GM12892 (cell line): ENCODE measurements around the gene SOX13.

Source experiments
- DNase-seq: peaks from one replicate; pipeline ENCODE4 v3.0.0; 2011; ENCODE audit not compliant: insufficient read length
- FAIRE-seq: peaks from 2 replicates; lab custom pipeline; 2011; peaks lifted over from hg19 to GRCh38; lab: Jason Lieb, UNC
- POLR2A ChIP-seq: IDR thresholded peaks from 2 replicates; pipeline ENCODE4 v1.6.1; 2011; ENCODE audit warnings: low read depth, low read length, control low read depth
- POLR2AphosphoS5 ChIP-seq: IDR thresholded peaks from 2 replicates; pipeline ENCODE4 v1.6.1; 2011; ENCODE audit warnings: low read depth, low read length, control low read depth
- TAF1 ChIP-seq: IDR thresholded peaks from 2 replicates; pipeline ENCODE4 v1.6.1; 2011; ENCODE audit warnings: low read depth, mild to moderate bottlenecking, control low read depth, low read length, borderline replicate concordance

The SOX13 gene

GRCh38 chr1:204130178-204130577, 57.3 kb downstream of the SOX13 start:
- TF ChIP-seq TAF1 (no peak), POLR2AphosphoS5 (no peak), POLR2A (no peak)
- DNase-seq (no peak), FAIRE-seq (no peak)

DNA sequence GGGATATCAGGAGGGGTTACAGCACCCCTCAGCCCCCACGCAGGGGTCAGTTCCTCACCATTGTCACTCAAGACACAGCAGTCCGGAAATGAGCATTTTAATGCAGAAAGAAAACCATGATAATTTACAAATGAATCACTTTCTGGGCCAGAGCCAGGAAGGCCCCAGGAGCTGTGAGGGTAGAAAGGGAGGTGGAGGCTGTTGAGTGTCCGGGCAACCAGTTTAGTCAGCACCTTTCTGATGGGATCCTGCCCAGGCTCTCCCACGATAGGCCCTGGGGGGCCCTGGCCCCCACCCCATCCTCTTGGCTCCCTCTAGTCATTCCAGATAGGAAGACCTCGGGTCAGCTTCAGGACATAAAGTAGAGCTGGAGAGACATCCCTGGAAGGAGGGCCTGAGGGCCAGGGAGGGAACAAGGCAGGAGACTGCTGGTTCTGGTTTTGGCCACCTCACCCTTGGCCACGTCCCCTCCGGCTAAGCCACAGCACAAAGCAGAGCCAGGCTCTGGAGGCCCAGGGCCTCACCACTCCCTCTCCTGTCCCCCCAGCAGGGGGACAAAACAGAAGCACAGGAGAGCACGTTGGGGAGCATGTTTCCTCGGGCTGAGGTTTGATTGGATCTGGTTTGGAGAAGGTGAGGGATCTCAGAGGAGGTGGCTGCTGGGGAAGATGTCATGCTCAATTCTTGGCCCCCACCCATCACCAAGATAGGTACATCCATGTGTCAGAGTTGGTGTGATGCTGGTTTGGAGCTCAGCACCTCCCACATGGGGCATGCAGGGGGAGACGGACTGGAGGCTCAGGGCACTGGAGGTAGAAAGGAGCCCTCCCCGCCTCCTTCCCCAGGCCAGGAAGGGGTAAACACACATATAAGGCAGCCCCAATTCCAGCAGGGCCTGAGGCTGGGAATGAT, 58.3 kb downstream of the SOX13 start:
- TF ChIP-seq POLR2A (no peak), POLR2AphosphoS5 (no peak), TAF1 (no peak)
- FAIRE-seq (no peak), DNase-seq (no peak)

DNA sequence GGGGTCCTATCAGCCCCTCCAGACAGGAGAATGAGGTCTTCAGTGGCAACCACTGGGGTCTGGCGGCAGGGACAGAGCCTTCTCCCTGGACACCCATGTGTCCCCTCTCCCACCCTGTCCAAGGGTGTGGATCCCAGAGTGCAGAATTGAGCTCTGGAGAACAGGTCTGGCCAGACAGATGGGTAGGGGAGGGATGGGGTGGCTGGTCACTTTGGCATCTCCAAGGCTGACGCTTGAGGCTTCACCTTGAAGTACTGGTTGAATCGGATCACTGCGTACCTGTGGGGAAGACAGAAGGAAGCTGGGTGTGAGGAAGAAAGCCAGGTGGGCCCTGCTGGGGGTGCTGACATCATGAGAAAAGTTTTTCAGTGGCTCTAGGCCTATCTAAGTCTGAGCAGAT, 59.1 kb downstream of the SOX13 start:
- TF ChIP-seq POLR2A (no peak), TAF1 (no peak), POLR2AphosphoS5 (no peak)
- DNase-seq = no peak
- no peak for FAIRE-seq

GRCh38 chr1:204132718-204133117, 59.8 kb downstream of the SOX13 start:
- FAIRE-seq (no peak), DNase-seq (no peak)
- TF ChIP-seq POLR2A (no peak), TAF1 (no peak), POLR2AphosphoS5 (no peak)

- FAIRE-seq = no peak
- TF ChIP-seq TAF1 (no peak), POLR2A (no peak), POLR2AphosphoS5 (no peak)
- no peak for DNase-seq
Observed at GRCh38 chr1:204134103-204134502, 61.2 kb downstream of the SOX13 start.

DNA sequence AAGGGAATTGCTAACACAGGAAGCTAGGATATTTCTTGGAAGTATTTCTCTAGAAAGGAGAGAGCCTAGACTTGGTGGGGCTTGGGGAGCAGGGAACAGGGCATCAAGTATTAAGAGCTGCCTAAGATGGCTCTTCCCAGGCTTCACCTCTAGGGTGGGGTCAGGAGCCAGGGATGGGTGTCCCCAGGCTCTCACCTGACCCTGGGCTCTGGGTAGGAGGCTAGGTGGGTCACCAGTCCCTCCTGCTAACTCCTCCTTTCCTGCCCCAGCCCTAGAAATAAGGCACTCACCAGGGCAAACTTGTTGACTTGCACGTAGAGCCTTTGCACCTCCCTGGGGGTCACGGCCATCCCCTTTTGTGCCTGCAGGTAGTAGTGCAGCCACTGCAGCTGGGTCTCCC, 63.9 kb downstream of the SOX13 start:
- DNase-seq = no peak
- no peak for FAIRE-seq
- TF ChIP-seq POLR2A (no peak), POLR2AphosphoS5 (no peak), TAF1 (no peak)

DNA sequence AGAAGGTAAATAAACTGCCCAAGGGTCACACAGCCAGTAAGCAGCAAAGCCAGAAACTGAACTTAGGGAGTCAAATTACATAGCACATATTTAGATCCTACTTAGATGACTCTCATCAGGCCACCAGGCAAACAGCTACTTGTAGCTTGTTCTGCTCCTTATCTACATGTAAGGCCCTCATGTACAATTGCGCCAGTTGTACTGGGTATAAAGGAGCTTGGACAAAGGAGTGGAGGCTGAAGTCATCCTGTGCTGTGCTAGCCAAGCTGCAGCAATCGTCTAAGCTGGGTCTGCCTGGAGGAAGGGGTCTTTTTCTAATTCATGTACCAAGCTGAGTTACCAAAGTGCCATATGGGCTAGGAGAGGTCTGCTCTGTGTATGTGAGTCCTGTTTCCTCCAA, 66.2 kb downstream of the SOX13 start:
- TF ChIP-seq POLR2AphosphoS5 = no peak
- TF ChIP-seq POLR2A = no peak
- DNase-seq = no peak
- no peak for FAIRE-seq

GRCh38 chr1:204139952-204140351, 67.0 kb downstream of the SOX13 start:
- TF ChIP-seq POLR2AphosphoS5 = no peak
- TF ChIP-seq TAF1 = no peak
- TF ChIP-seq POLR2A = no peak
- FAIRE-seq = no peak
- DNase-seq = no peak

DNA sequence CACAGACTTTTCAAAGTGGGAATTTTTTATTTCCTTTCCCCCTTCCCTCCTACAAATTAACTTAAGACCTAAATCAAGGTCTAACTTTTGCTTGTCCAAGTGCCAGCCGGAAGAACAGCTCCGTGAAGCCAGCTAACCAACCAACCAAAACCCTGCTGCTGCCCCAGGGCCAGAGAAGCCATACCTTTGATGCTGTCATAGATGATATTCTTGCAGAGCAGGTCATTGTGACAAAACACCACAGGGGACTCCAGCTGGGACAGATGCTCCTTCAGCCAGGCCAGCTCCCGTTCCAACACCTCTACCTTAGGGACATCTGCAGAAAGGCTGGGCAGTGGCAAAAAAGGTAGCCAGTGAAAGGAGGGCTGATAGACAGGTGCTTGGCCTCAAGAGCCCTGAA, 68.2 kb downstream of the SOX13 start:
- FAIRE-seq (no peak), DNase-seq (no peak)
- TF ChIP-seq TAF1 (no peak), POLR2A (no peak), POLR2AphosphoS5 (no peak)

GRCh38 chr1:204142032-204142974, 69.4 kb downstream of the SOX13 start:
- TF ChIP-seq POLR2A (no peak), POLR2AphosphoS5 (no peak), TAF1 (no peak)
- DNase-seq (no peak), FAIRE-seq (no peak)

DNA sequence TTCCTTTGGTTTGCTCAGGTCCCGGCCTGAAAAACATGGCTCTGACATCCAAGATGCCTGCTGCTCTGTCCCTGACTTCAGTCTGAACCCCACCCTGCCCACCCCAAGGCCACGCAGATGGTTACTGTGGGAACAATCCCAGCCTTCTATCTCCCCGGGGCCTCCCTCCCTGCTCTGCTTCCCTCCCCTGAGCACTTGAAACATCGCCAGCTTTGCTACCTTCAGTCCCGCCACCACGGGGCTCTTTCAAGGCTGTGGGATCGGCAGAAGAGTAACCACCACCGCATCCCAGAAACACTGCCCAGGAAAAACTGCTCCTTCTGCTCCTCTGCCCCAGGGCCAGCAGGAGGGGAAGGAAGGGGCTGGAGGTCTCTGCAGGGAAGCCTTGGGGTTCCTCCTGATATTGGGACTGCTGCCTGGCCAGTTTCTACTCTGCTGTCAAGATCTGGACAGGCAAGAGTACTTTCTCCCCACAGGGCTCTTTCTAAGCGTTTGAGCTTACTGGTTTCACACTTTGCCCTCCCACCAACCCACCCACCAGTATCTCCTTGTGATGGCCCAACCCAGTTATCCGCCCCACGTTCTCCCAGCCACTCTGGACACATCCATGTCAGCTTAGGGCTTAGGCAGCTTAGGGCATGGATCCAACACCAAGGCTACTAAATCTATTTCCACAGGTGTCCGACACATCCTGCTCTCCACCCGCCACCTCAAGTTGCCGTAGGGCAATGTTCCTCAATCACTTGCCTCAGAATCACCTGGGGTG, 70.5 kb downstream of the SOX13 start:
- DNase-seq = no peak
- no peak for TF ChIP-seq POLR2A
- no peak for FAIRE-seq
